Activated CD8-positive, alpha-beta memory T cell treated with anti-CD3 and anti-CD28 coated beads for 1 hour (primary cell): ENCODE data around the gene BMPER.

ENCODE experiments used
- DNase-seq, 2 donors: peaks; one replicate each; pipeline ENCODE4 v3.0.0-alpha.2; 2020; ENCODE audit warnings: low read depth in 1 of 2; ENCODE audit errors: extremely low read depth in 1 of 2

BMPER gene

GRCh38 chr7:33905389-33906032, at the start of gene BMPER:
BMPER (plus strand) TSS chr7:33905539; CDS start chr7:33905614, 75 bp downstream.
- no peak for DNase-seq

GRCh38 chr7:33861947-33862346, 43.4 kb upstream of the BMPER start:
- DNase-seq: no peak

GRCh38 chr7:33862946-33863814, 42.2 kb upstream of the BMPER start:
- no peak for DNase-seq

GRCh38 chr7:33868166-33868565, 37.2 kb upstream of the BMPER start:
- no peak for DNase-seq

- DNase-seq: no peak
Measured at GRCh38 chr7:33869176-33869575, 36.2 kb upstream of the BMPER start.

- DNase-seq: no peak
Measured at GRCh38 chr7:33870120-33870519, 35.2 kb upstream of the BMPER start.

GRCh38 chr7:33872870-33873269, 32.5 kb upstream of the BMPER start:
- DNase-seq: no peak

GRCh38 chr7:33873518-33873917, 31.8 kb upstream of the BMPER start:
- no peak for DNase-seq

- no peak for DNase-seq
Measured at GRCh38 chr7:33873981-33874750, 31.2 kb upstream of the BMPER start.

GRCh38 chr7:33874943-33875342, 30.4 kb upstream of the BMPER start:
- DNase-seq: no peak

- no peak for DNase-seq
Measured at GRCh38 chr7:33876596-33877274, 28.6 kb upstream of the BMPER start.

GRCh38 chr7:33880787-33881186, 24.6 kb upstream of the BMPER start:
- no peak for DNase-seq

GRCh38 chr7:33881316-33881715, 24.0 kb upstream of the BMPER start:
- no peak for DNase-seq

GRCh38 chr7:33882040-33882837, 23.1 kb upstream of the BMPER start:
- no peak for DNase-seq

- DNase-seq: no peak
Measured at GRCh38 chr7:33882950-33883670, 22.2 kb upstream of the BMPER start.

GRCh38 chr7:33883671-33883965, 21.7 kb upstream of the BMPER start:
- no peak for DNase-seq

- no peak for DNase-seq
Measured at GRCh38 chr7:33885290-33886148, 19.8 kb upstream of the BMPER start.

GRCh38 chr7:33886149-33886623, 19.2 kb upstream of the BMPER start:
- no peak for DNase-seq
